Measurements from ENCODE around the gene SCP2D1.

DNA sequence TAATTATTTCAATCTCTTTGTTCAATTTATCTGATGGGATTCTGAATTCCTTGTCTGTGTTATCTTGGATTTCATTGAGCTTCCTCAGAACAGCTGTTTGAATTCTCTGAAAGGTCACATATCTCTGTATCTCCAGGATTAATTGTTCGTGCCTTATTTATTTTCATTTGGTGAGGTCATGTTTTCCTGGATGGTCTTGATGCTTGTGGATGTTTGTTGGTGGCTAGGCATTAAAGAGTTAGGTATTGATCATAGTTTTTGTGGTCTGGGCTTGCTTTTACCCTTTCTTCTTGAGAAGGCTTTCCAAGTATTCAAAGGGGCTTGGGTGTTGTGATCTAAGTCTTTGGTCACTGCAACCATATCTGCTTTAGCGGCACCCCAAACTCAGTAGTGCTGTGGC is 39.4 kb upstream of the SCP2D1 start:
- TF ChIP-seq, protein P1, sequence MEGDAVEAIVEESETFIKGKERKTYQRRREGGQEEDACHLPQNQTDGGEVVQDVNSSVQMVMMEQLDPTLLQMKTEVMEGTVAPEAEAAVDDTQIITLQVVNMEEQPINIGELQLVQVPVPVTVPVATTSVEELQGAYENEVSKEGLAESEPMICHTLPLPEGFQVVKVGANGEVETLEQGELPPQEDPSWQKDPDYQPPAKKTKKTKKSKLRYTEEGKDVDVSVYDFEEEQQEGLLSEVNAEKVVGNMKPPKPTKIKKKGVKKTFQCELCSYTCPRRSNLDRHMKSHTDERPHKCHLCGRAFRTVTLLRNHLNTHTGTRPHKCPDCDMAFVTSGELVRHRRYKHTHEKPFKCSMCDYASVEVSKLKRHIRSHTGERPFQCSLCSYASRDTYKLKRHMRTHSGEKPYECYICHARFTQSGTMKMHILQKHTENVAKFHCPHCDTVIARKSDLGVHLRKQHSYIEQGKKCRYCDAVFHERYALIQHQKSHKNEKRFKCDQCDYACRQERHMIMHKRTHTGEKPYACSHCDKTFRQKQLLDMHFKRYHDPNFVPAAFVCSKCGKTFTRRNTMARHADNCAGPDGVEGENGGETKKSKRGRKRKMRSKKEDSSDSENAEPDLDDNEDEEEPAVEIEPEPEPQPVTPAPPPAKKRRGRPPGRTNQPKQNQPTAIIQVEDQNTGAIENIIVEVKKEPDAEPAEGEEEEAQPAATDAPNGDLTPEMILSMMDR (IDR thresholded peaks at IDR 0.05): no peak
- no peak for TF ChIP-seq POLR2A (IDR thresholded peaks at IDR 0.05)

All from Peyer's patch (tissue), 4 donors.